GM12878 (cell line): ENCODE data around the gene CKS1B. TPM values are rescaled to one million over a fixed set of nuclear protein-coding genes. Genes with fewer than 3 reads are reported as not detected.

Source experiments
- ATAC-seq: fragments of 200-7000 bp; cut with Tn5 transposase; 3 replicates; pipeline ENCODE4 v1.9.1; 2020; ENCODE audit warnings: mild to moderate bottlenecking, moderate library complexity
- BruUV-seq: library from RNA; stranded (reverse); fragments of 400-500 nt; replicated peaks from 2 replicates; lab custom pipeline; 2021; lab: Mats Ljungman, UMichigan
- CTCF ChIA-PET: fragments of 300-600 bp; sonication (Branson Sonifier 250); formaldehyde crosslinking; extraction: SDS; loops from one replicate; lab custom pipeline; 2021; ENCODE audit warnings: inconsistent platforms; lab: Yijun Ruan, JAX
- POLR2A ChIA-PET: fragments of 350-600 bp; formaldehyde crosslinking; extraction: SDS; loops from one replicate; lab custom pipeline; 2021; ENCODE audit warnings: inconsistent platforms; lab: Charles Lee
- RAD21 ChIA-PET: fragments of 300-600 bp; sonication (Branson Sonifier 250); formaldehyde crosslinking; loops from one replicate; lab custom pipeline; 2023; ENCODE audit warnings: antibody characterized with exemption; ENCODE audit not compliant: unreplicated experiment; lab: Charles Lee
- SMC1A ChIA-PET: fragments of 300-600 bp; sonication (Branson Sonifier 250); formaldehyde crosslinking; loops from one replicate; lab custom pipeline; 2023; ENCODE audit not compliant: unreplicated experiment, uncharacterized antibody; lab: Charles Lee
- DNase-seq: peaks from one replicate; pipeline ENCODE4 v3.0.0-alpha.2; 2011; ENCODE audit warnings: low read depth, low spot score
- FAIRE-seq: peaks from 3 replicates; lab custom pipeline; 2011; peaks lifted over from hg19 to GRCh38; lab: Jason Lieb, UNC
- H2AFZ ChIP-seq: 2 replicates; pipeline ENCODE4 v1.6.0; 2011; ENCODE audit warnings: low read depth, low read length, control low read depth; ENCODE audit not compliant: control insufficient read depth
- H3K27ac ChIP-seq: 2 replicates; pipeline ENCODE4 v1.5.1; 2011; ENCODE audit warnings: control low read depth; ENCODE audit not compliant: control insufficient read depth, insufficient read depth
- H3K27me3 ChIP-seq, 2 experiments: replicated peaks in 1 of 2; 2 replicates each; pipeline versions ENCODE4 v1.6.0 to v1.6.1; 2011; ENCODE audit warnings: low read length in 1 of 2; ENCODE audit not compliant: control insufficient read depth in 2 of 2, insufficient read depth in 2 of 2
- H3K36me3 ChIP-seq, 2 experiments: 2 replicates each; pipeline ENCODE4 v1.5.1; 2011; ENCODE audit warnings: low read length in 1 of 2; ENCODE audit not compliant: control insufficient read depth in 2 of 2, insufficient read depth in 2 of 2
- H3K4me1 ChIP-seq: 2 replicates; pipeline ENCODE4 v1.6.1; 2011; ENCODE audit warnings: mild to moderate bottlenecking, low read length, moderate library complexity, mixed read lengths; ENCODE audit not compliant: control insufficient read depth, insufficient read depth
- H3K4me2 ChIP-seq: 2 replicates; pipeline ENCODE4 v1.6.0; 2011; ENCODE audit warnings: control low read depth; ENCODE audit not compliant: control insufficient read depth, insufficient read depth
- H3K4me3 ChIP-seq: fragments of 200-600 bp; sonication (generic); 2 replicates; pipeline ENCODE4 v1.5.1; 2016
- H3K79me2 ChIP-seq: 2 replicates; pipeline ENCODE4 v1.6.0; 2011; ENCODE audit warnings: low read length; ENCODE audit not compliant: control insufficient read depth, insufficient read depth
- H3K9ac ChIP-seq: 2 replicates; pipeline ENCODE4 v1.8.0; 2011; ENCODE audit warnings: low read length, control low read depth, mixed read lengths; ENCODE audit not compliant: control insufficient read depth, insufficient read depth
- H3K9me3 ChIP-seq: replicated peaks from 3 replicates; pipeline ENCODE4 v1.5.1; 2011; ENCODE audit warnings: mild to moderate bottlenecking, low read length; ENCODE audit not compliant: control insufficient read depth, insufficient read depth
- H4K20me1 ChIP-seq: 2 replicates; pipeline ENCODE4 v1.6.0; 2011; ENCODE audit not compliant: control insufficient read depth, insufficient read depth
- BHLHE40 ChIP-seq, 2 experiments: fragments of 450-650 bp in 1 of 2; IDR thresholded peaks; 2 replicates each; pipeline ENCODE4 v1.6.1; 2011 to 2017; ENCODE audit warnings: low read depth in 2 of 2, borderline replicate concordance in 1 of 2, improper control_type of control experiment in 1 of 2, low read length in 1 of 2, mild to moderate bottlenecking in 1 of 2
- CREB1 ChIP-seq: IDR thresholded peaks from 2 replicates; pipeline ENCODE4 v1.6.1; 2012; ENCODE audit warnings: low read depth, mild to moderate bottlenecking, inconsistent platforms
- EP300 ChIP-seq, 2 experiments: fragments of 150-350 bp in 1 of 2; IDR thresholded peaks; 2 replicates each; pipeline ENCODE4 v1.6.1; 2011 to 2012; ENCODE audit warnings: low read depth in 2 of 2, low read length in 2 of 2, borderline replicate concordance in 1 of 2, improper control_type of control experiment in 1 of 2, inconsistent platforms in 1 of 2; ENCODE audit not compliant: control insufficient read depth in 1 of 2
- IKZF2 ChIP-seq, 2 experiments: fragments of 450-650 bp; IDR thresholded peaks; 2 replicates each; pipeline ENCODE4 v1.6.1; 2017; ENCODE audit warnings: mild to moderate bottlenecking in 2 of 2, moderate library complexity in 2 of 2
- MEF2B ChIP-seq: fragments of 450-650 bp; IDR thresholded peaks from 2 replicates; pipeline ENCODE4 v1.6.1; 2018; ENCODE audit warnings: mild to moderate bottlenecking, moderate library complexity; ENCODE audit not compliant: partially characterized antibody, poor library complexity, severe bottlenecking
- NFYB ChIP-seq: IDR thresholded peaks from 2 replicates; pipeline ENCODE4 v1.6.1; 2011; ENCODE audit warnings: low read depth, mild to moderate bottlenecking, low read length, improper control_type of control experiment, moderate library complexity; ENCODE audit not compliant: insufficient read depth
- NR2C2 ChIP-seq: IDR thresholded peaks from 2 replicates; pipeline ENCODE4 v1.6.1; 2011; ENCODE audit warnings: borderline replicate concordance, low read depth; ENCODE audit not compliant: control insufficient read depth, insufficient read length
- RUNX3 ChIP-seq: IDR thresholded peaks from 2 replicates; pipeline ENCODE4 v1.6.1; 2012; ENCODE audit warnings: low read length, inconsistent platforms
- SIN3A ChIP-seq: IDR thresholded peaks from 2 replicates; pipeline ENCODE4 v1.6.1; 2012; ENCODE audit warnings: low read depth, low read length, improper control_type of control experiment
- SMAD1 ChIP-seq: fragments of 450-650 bp; IDR thresholded peaks from 2 replicates; pipeline ENCODE4 v1.6.1; 2018; ENCODE audit warnings: mild to moderate bottlenecking, low read depth; ENCODE audit not compliant: partially characterized antibody
- SMARCA5 ChIP-seq: fragments of 450-650 bp; IDR thresholded peaks from 2 replicates; pipeline ENCODE4 v1.6.1; 2017; ENCODE audit warnings: mild to moderate bottlenecking
- STAT3 ChIP-seq: IDR thresholded peaks from 2 replicates; pipeline ENCODE4 v1.6.1; 2011; ENCODE audit warnings: low read depth, low read length, improper control_type of control experiment
- TCF7 ChIP-seq: IDR thresholded peaks from 2 replicates; pipeline ENCODE4 v1.6.1; 2014; ENCODE audit warnings: antibody characterized with exemption, borderline replicate concordance
- ZNF207 ChIP-seq: fragments of 450-650 bp; IDR thresholded peaks from 2 replicates; pipeline ENCODE4 v1.6.1; 2014; ENCODE audit warnings: antibody characterized with exemption, mild to moderate bottlenecking, borderline replicate concordance
- WGBS: methylation state at CpG from one replicate; pipeline ENCODE4 v1.1.6; 2016; ENCODE audit warnings: low lambda C conversion rate; ENCODE audit not compliant: insufficient replicate concordance, insufficient coverage; ENCODE audit errors: missing lambda C conversion rate; 5-methylcytosine and 5-hydroxymethylcytosine counted together
- in situ Hi-C: fragments of 300-500 bp; cut with MboI; formaldehyde crosslinking; loops from 9 replicates; pipeline ENCODE4 v1.14.3; 2018; ENCODE audit warnings: mixed read lengths
- intact Hi-C: fragments of 100-400 bp; cut with micrococcal nuclease; formaldehyde crosslinking; loops from one replicate; pipeline ENCODE4 v1.14.2; 2022; ENCODE audit not compliant: unreplicated experiment
- polyA plus RNA-seq, 11 experiments: library from polyadenylated mRNA; depleted of rRNA in 4 of 11; unstranded in 6 of 11; stranded (reverse) in 5 of 11; fragments of >200 nt; fragmentation: Nextera tagmentation in 4 of 11; fragmentation: Illumina TruSeq in 1 of 11; extraction: Ambion mirVana in 4 of 11; extraction: Trizol in 1 of 11; gene quantifications; 1 replicate in 1 of 11; 2 replicates in 10 of 11; pipeline versions ENCODE4 v1.2.1 to v1.2.3, GENCODE V29; 2011 to 2016; ENCODE audit warnings: inconsistent platforms in 2 of 11, missing spikeins in 2 of 11, low read depth in 1 of 11
- total RNA-seq, 4 experiments: library from RNA; depleted of rRNA in 3 of 4; stranded (reverse); fragments of >200 nt in 3 of 4; fragmentation: Illumina TruSeq in 1 of 4; extraction: Trizol in 1 of 4; gene quantifications; 2 replicates each; pipeline versions ENCODE4 v1.2.1 to v1.2.3, GENCODE V29; 2013 to 2021
- TF ChIP-seq, protein P1 (sequence below): fragments of 150-350 bp; IDR thresholded peaks from 2 replicates; pipeline ENCODE4 v1.6.1; 2014; ENCODE audit warnings: mild to moderate bottlenecking, low read depth, low read length
- TF ChIP-seq, protein P2 (sequence below): fragments of 450-650 bp; IDR thresholded peaks from 2 replicates; pipeline ENCODE4 v1.6.1; 2016; ENCODE audit warnings: mild to moderate bottlenecking

Gene CKS1B
- total and polyA plus RNA-seq, 10 of the 15 experiments (the other 5 are each of a cell fraction or from before 2014, with no cell fraction given) = 125 to 608 (median 364) TPM

DNA sequence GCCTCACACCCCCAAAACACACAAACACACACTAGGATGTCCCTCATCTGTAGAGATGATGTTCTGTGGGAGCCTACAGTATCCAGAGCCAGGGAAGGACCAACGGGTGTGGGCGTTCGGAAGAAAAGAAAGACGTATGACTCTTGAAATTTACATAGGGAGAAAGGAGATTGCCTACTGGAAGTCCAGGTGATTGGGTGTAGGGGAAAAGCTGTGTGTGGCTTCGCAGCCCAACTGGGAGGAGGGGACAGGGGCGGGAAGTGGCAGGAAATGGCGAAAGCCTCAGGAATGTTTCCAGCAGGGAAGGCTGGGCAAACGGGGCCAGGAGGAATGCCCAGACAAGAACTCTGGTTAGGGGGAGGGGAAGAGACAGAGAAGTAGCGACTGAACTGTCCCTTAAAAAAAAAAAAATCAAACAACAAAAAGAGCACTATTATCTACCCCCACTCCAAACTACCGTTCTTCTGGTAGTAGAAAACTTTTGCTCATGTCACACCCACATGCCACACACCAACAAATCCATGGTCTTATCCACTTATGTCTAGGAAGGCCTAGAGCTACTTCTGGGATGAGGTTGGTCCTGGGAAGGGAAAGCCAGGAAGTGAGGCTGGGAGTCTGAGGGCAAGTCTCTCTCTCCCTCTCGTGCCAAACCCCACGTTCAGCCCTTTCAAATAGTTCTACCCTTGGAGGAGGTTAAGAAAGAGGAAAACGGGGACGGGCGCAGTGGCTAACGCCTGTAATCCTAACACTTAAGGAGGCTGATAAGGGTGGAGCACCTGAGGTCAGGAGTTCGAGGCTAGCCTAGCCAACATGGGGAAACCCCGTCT is 1.8 kb upstream of the CKS1B start (continued):
- TF ChIP-seq RUNX3 (no peak), BHLHE40 (IDR thresholded peaks at IDR 0.05; ENCODE audit: borderline replicate concordance in 1 of 2, low read depth in 2 of 2, low read length in 1 of 2) (no peak), TCF7 (no peak), NFYB (no peak), CREB1 (no peak), IKZF2 (IDR thresholded peaks at IDR 0.05) (no peak)
- TF ChIP-seq, protein P1, sequence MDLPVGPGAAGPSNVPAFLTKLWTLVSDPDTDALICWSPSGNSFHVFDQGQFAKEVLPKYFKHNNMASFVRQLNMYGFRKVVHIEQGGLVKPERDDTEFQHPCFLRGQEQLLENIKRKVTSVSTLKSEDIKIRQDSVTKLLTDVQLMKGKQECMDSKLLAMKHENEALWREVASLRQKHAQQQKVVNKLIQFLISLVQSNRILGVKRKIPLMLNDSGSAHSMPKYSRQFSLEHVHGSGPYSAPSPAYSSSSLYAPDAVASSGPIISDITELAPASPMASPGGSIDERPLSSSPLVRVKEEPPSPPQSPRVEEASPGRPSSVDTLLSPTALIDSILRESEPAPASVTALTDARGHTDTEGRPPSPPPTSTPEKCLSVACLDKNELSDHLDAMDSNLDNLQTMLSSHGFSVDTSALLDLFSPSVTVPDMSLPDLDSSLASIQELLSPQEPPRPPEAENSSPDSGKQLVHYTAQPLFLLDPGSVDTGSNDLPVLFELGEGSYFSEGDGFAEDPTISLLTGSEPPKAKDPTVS = no peak

DNA sequence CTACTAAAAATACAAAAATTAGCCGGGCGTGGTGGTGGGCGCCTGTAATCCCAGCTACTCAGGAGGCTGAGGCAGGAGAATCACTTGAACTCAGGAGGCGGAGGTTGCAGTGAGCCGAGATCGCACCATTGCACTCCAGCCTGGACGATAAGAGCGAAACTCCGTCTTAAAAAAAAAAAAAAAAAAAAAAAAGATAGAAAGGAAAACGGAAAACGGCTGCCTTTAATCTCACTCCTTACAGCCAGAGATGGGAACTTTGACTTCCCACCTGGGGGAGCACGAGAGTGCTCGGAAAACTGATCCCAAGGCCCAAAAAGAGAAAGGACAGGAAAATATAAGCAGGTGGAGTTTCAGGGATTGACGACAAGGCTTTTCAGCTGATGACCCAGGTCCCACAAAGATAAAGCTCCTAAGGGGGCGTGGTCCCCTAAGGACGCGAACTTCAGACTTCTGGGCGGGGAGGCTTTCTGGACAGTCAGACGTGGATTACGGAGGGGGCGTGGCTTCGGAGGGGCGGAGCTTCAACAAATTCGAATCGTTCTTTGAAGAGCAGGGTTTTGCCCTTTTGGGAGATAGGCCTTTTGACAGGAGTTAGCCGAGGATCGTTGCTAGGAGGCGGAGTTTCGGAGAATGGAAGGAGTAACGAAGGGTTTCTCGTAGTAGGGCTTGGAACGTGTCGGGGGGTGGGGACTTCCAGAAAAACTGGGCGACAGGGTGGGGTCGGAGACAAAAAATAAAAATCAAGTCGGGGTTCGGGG is 958 bp upstream of the CKS1B start:
- Histone ChIP-seq H3K4me3 (peak overlapping the region; percentile 61), H2AFZ (peak overlapping the region; percentile 45), H3K4me1 (peaks cover 31% of the 10 kb centered on the region), H3K9me3 (no peaks in the 10 kb centered on the region), H3K79me2 (peaks cover 78% of the 10 kb centered on the region), H3K27ac (peak overlapping the region; percentile 96), H3K4me2 (peak overlapping the region; percentile 88), H4K20me1 (no peaks in the 10 kb centered on the region), H3K9ac (peak overlapping the region; percentile 93), H3K36me3 (peaks cover 0 to 10% of the 10 kb centered on the region in 2 experiments; a peak in 2 of 4 replicates), H3K27me3 (no peaks in the 10 kb centered on the region)
- FAIRE-seq (no peak), ATAC-seq (peak; percentile 52), DNase-seq (peak; percentile 91)
- 4% methylated on average over 34 of the region's 37 CpGs for WGBS
- in situ Hi-C loops (no loop called here), intact Hi-C loops (loop anchor here (1.0 to 5.0 kb wide), 2 partner anchors 26 to 89 kb away; partner anchors contain the start of gene EFNA4)
- ChIA-PET CTCF (interaction anchor here (0.6 to 20.6 kb wide), 17 partner anchors 9 to 226 kb away, joined by 3 to 226 read pairs (median 4); partner anchors contain the start of genes FLAD1, LENEP and ZBTB7B), RAD21 (interaction anchor here (0.7 to 1.7 kb wide), 18 partner anchors 9 to 112 kb away, joined by 3 to 16 read pairs (median 4); partner anchors contain the start of genes ADAM15, FLAD1, KCNN3 and PBXIP1), POLR2A (interaction anchor here (0.6 to 9.8 kb wide), 15 partner anchors 9 to 1275 kb away, joined by 3 to 140 read pairs (median 5); partner anchors contain the start of genes FLAD1, KCNN3, PBXIP1 and PMVK), SMC1A (interaction anchor here (0.6 to 5.4 kb wide), 15 partner anchors 10 to 414 kb away, joined by 3 to 30 read pairs (median 4); partner anchors contain the start of genes FLAD1, KCNN3 and PBXIP1)
- BruUV-seq = no TSS peak
- TF ChIP-seq SMAD1 (peak; percentile 63), EP300 (IDR thresholded peaks at IDR 0.05; ENCODE audit: borderline replicate concordance in 1 of 2, control insufficient read depth in 1 of 2, low read depth in 2 of 2, low read length in 2 of 2) (no peak), SIN3A (no peak), MEF2B (peak; percentile 72), SMARCA5 (peak; percentile 98), NR2C2 (no peak), ZNF207 (no peak), STAT3 (no peak)
- TF ChIP-seq, protein P2, sequence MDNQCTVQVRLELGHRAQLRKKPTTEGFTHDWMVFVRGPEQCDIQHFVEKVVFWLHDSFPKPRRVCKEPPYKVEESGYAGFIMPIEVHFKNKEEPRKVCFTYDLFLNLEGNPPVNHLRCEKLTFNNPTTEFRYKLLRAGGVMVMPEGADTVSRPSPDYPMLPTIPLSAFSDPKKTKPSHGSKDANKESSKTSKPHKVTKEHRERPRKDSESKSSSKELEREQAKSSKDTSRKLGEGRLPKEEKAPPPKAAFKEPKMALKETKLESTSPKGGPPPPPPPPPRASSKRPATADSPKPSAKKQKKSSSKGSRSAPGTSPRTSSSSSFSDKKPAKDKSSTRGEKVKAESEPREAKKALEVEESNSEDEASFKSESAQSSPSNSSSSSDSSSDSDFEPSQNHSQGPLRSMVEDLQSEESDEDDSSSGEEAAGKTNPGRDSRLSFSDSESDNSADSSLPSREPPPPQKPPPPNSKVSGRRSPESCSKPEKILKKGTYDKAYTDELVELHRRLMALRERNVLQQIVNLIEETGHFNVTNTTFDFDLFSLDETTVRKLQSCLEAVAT = peak; percentile 54; the same call in 1 of the 2 replicates
